NCI-H2196 treated with DMSO at 0.1 percent for 48 hours (cell line): Measurements from ENCODE around the gene P2RX2.

Source experiments
- DNase-seq: peaks from one replicate; lab custom pipeline; 2025; ENCODE audit not compliant: unreplicated experiment; lab: John Stamatoyannopoulos, UW

Gene P2RX2

GRCh38 chr12:132635076-132635955 is 16.7 kb downstream of the P2RX2 start:
- DNase-seq = no peak

GRCh38 chr12:132637811-132638210 is 19.2 kb downstream of the P2RX2 start:
- no peak for DNase-seq

GRCh38 chr12:132638541-132639408 is 20.2 kb downstream of the P2RX2 start:
- no peak for DNase-seq

GRCh38 chr12:132639956-132640520 is 21.5 kb downstream of the P2RX2 start:
- no peak for DNase-seq

GRCh38 chr12:132640936-132641335 is 22.4 kb downstream of the P2RX2 start:
- DNase-seq = no peak

GRCh38 chr12:132641811-132642650 is 23.5 kb downstream of the P2RX2 start:
- no peak for DNase-seq

GRCh38 chr12:132642846-132643835 is 24.6 kb downstream of the P2RX2 start:
- no peak for DNase-seq

GRCh38 chr12:132646850-132647249 is 28.3 kb downstream of the P2RX2 start:
- DNase-seq = no peak

- no peak for DNase-seq
These were observed 29.3 kb downstream of the P2RX2 start for GRCh38 chr12:132647858-132648257.

- no peak for DNase-seq
These were observed 30.1 kb downstream of the P2RX2 start for GRCh38 chr12:132648616-132649225.

- no peak for DNase-seq
These were observed 30.8 kb downstream of the P2RX2 start for GRCh38 chr12:132649226-132649945.

- peak; percentile 100 for DNase-seq
These were observed 33.0 kb downstream of the P2RX2 start for GRCh38 chr12:132651444-132652100.

GRCh38 chr12:132653567-132654290 is 35.2 kb downstream of the P2RX2 start:
- DNase-seq = no peak

- DNase-seq = no peak
These were observed 38.6 kb downstream of the P2RX2 start for GRCh38 chr12:132657004-132657727.

GRCh38 chr12:132658149-132658894 is 39.7 kb downstream of the P2RX2 start:
- DNase-seq = no peak

- no peak for DNase-seq
These were observed 40.6 kb downstream of the P2RX2 start for GRCh38 chr12:132659146-132659545.
